Fibroblast of the aortic adventitia (primary cell): ENCODE results near the gene LDLR. TPM values are rescaled to one million over a fixed set of nuclear protein-coding genes. Genes with fewer than 3 reads are reported as not detected.
A peak's percentile ranks its signal among the peaks of the same experiment; 100 is the strongest.

Experiments used
- DNase-seq: peaks from one replicate; pipeline ENCODE4 v3.0.0-alpha.2; 2010; ENCODE audit warnings: low read depth
- H3K4me3 ChIP-seq: 2 replicates; pipeline ENCODE4 v1.5.1; 2011; ENCODE audit warnings: low read depth, mild to moderate bottlenecking, control low read depth, low read length, moderate library complexity
- CTCF ChIP-seq: IDR thresholded peaks from 2 replicates; pipeline ENCODE4 v1.5.1; 2011; ENCODE audit warnings: mild to moderate bottlenecking, low read length, control low read depth, inconsistent platforms; ENCODE audit not compliant: insufficient read depth
- total RNA-seq: library from RNA; depleted of rRNA; stranded (reverse); fragments of >200 nt; gene quantifications from 2 replicates; pipeline ENCODE4 v1.2.3, GENCODE V29; 2012; ENCODE audit warnings: low replicate concordance

The LDLR gene
- total RNA-seq, 1 donor: 116 TPM

- no peak for DNase-seq
- TF ChIP-seq CTCF: no peak
- no peak overlapping the region for H3K4me3 ChIP-seq
Measured at GRCh38 chr19:11140896-11141295, 51.6 kb downstream of the LDLR start.

- DNase-seq: no peak
Measured at GRCh38 chr19:11141937-11142527, 52.8 kb downstream of the LDLR start.

GRCh38 chr19:11142528-11143171, 53.4 kb downstream of the LDLR start:
- peak overlapping the region; percentile 13 for H3K4me3 ChIP-seq
- DNase-seq: peak; percentile 96
- no peak for TF ChIP-seq CTCF

More at GRCh38 chr19:11141937-11142527, 52.8 kb downstream of the LDLR start:
- no peak overlapping the region for H3K4me3 ChIP-seq
- no peak for TF ChIP-seq CTCF

GRCh38 chr19:11145536-11145924, 56.3 kb downstream of the LDLR start:
- H3K4me3 ChIP-seq: no peak overlapping the region
- no peak for TF ChIP-seq CTCF
- no peak for DNase-seq

GRCh38 chr19:11148001-11148400, 58.7 kb downstream of the LDLR start:
- no peak for DNase-seq
- no peak overlapping the region for H3K4me3 ChIP-seq
- TF ChIP-seq CTCF: no peak

GRCh38 chr19:11151181-11151580, 61.9 kb downstream of the LDLR start:
- DNase-seq: peak; percentile 54
- TF ChIP-seq CTCF: no peak
- H3K4me3 ChIP-seq: no peak overlapping the region
